Neural progenitor cell (in vitro differentiated cells): ENCODE data around the gene CELF4. TPM values are rescaled to one million over a fixed set of nuclear protein-coding genes. Genes with fewer than 3 reads are reported as not detected.

ENCODE experiments used
- DNase-seq: peaks from one replicate; pipeline ENCODE4 v3.0.0-alpha.2; 2016; ENCODE audit warnings: low spot score
- H2AFZ ChIP-seq: fragments of 200-600 bp; sonication (generic); replicated peaks from 2 replicates; pipeline ENCODE4 v1.6.1; 2016; ENCODE audit warnings: antibody characterized with exemption
- H3F3A ChIP-seq: fragments of 200-600 bp; sonication (generic); 2 replicates; pipeline ENCODE4 v1.6.1; 2016; ENCODE audit warnings: antibody characterized with exemption, low read depth
- H3K27ac ChIP-seq: fragments of 200-600 bp; sonication (generic); 2 replicates; pipeline ENCODE4 v1.5.1; 2016; ENCODE audit warnings: mild to moderate bottlenecking
- H3K27me3 ChIP-seq: fragments of 200-600 bp; sonication (generic); 2 replicates; pipeline ENCODE4 v1.6.1; 2016; ENCODE audit warnings: mild to moderate bottlenecking, moderate library complexity
- H3K36me3 ChIP-seq: fragments of 200-600 bp; sonication (generic); 2 replicates; pipeline ENCODE4 v1.5.1; 2016
- H3K4me1 ChIP-seq: fragments of 200-600 bp; sonication (generic); 2 replicates; pipeline ENCODE4 v1.6.1; 2016; ENCODE audit warnings: mixed run types
- H3K4me2 ChIP-seq: fragments of 200-600 bp; sonication (generic); 2 replicates; pipeline ENCODE4 v1.6.1; 2016
- H3K4me3 ChIP-seq: fragments of 200-600 bp; sonication (generic); 2 replicates; pipeline ENCODE4 v1.5.1; 2016
- H3K79me2 ChIP-seq: fragments of 200-600 bp; sonication (generic); 2 replicates; pipeline ENCODE4 v1.6.1; 2016; ENCODE audit warnings: low read depth
- H3K9ac ChIP-seq: fragments of 200-600 bp; sonication (generic); 2 replicates; pipeline ENCODE4 v1.6.1; 2016
- H3K9me3 ChIP-seq: fragments of 200-600 bp; sonication (generic); 2 replicates; pipeline ENCODE4 v1.5.1; 2016; ENCODE audit warnings: low read depth
- H4K20me1 ChIP-seq: fragments of 200-600 bp; sonication (generic); 2 replicates; pipeline ENCODE4 v1.6.1; 2016; ENCODE audit warnings: low read depth
- H3K27ac Mint-ChIP-seq: 3 replicates; pipeline ENCODE4 v1.8.0; 2021; ENCODE audit warnings: mixed read lengths
- H3K27me3 Mint-ChIP-seq: 2 replicates; pipeline ENCODE4 v1.8.0; 2022; ENCODE audit warnings: low read depth, mild to moderate bottlenecking, inconsistent platforms, moderate library complexity, mixed read lengths; ENCODE audit not compliant: insufficient read depth
- H3K36me3 Mint-ChIP-seq: 3 replicates; pipeline ENCODE4 v1.8.0; 2021; ENCODE audit warnings: mixed read lengths
- H3K4me1 Mint-ChIP-seq: 3 replicates; pipeline ENCODE4 v1.8.0; 2021; ENCODE audit warnings: mixed read lengths
- H3K4me3 Mint-ChIP-seq: 3 replicates; pipeline ENCODE4 v1.8.0; 2021; ENCODE audit warnings: mild to moderate bottlenecking, moderate library complexity, mixed read lengths
- H3K9me3 Mint-ChIP-seq: 3 replicates; pipeline ENCODE4 v1.8.0; 2020; ENCODE audit warnings: mixed read lengths
- CTCF ChIP-seq: fragments of 200-600 bp; sonication (generic); IDR thresholded peaks from 2 replicates; pipeline ENCODE4 v1.5.1; 2017; ENCODE audit warnings: antibody characterized with exemption, mild to moderate bottlenecking
- EZH2 ChIP-seq: fragments of 200-600 bp; sonication (generic); IDR thresholded peaks from 2 replicates; pipeline ENCODE4 v1.6.1; 2017; ENCODE audit warnings: antibody characterized with exemption, mild to moderate bottlenecking, moderate library complexity
- EZH2phosphoT487 ChIP-seq: fragments of 200-600 bp; sonication (generic); IDR thresholded peaks from 2 replicates; pipeline ENCODE4 v1.6.1; 2017; ENCODE audit warnings: antibody characterized with exemption
- total RNA-seq: library from RNA; depleted of rRNA; stranded (reverse); fragments of >200 nt; gene quantifications from 2 replicates; pipeline ENCODE4 v1.2.3, GENCODE V29; 2015; ENCODE audit warnings: low replicate concordance

Gene CELF4
- total RNA-seq, 1 donor from 2014 or later, result 1.8 TPM

- no peaks in the 10 kb centered on the region for H3F3A ChIP-seq
- no peaks in the 10 kb centered on the region for H4K20me1 ChIP-seq
- no peak overlapping the region for H3K4me3 ChIP-seq
- peaks cover 10% of the 10 kb centered on the region for H3K27me3 Mint-ChIP-seq
- no peaks in the 10 kb centered on the region for H3K36me3 ChIP-seq
- H3K79me2 ChIP-seq, result no peaks in the 10 kb centered on the region
- no peaks in the 10 kb centered on the region for H3K27me3 ChIP-seq
- H2AFZ ChIP-seq, result no peak overlapping the region
- no peak overlapping the region for H3K4me2 ChIP-seq
- peaks cover 4% of the 10 kb centered on the region for H3K4me1 Mint-ChIP-seq
- no peak overlapping the region for H3K9ac ChIP-seq
- peaks cover 9% of the 10 kb centered on the region for H3K4me1 ChIP-seq
- H3K9me3 ChIP-seq, result no peaks in the 10 kb centered on the region
- H3K27ac ChIP-seq, result no peak overlapping the region
- H3K27ac Mint-ChIP-seq, result no peak overlapping the region
- H3K36me3 Mint-ChIP-seq, result no peaks in the 10 kb centered on the region
- TF ChIP-seq EZH2phosphoT487, result no peak
- no peak for TF ChIP-seq CTCF
- no peak for TF ChIP-seq EZH2
- no peak overlapping the region for H3K4me3 Mint-ChIP-seq
- H3K9me3 Mint-ChIP-seq, result no peaks in the 10 kb centered on the region
- DNase-seq, result no peak
Measured at GRCh38 chr18:37287601-37288000, 278.0 kb downstream of the CELF4 start.

- H3K9ac ChIP-seq, result no peak overlapping the region
- Mint-ChIP-seq H3K9me3 (no peaks in the 10 kb centered on the region), H3K4me1 (peaks cover 4% of the 10 kb centered on the region), H3K27me3 (peaks cover 10% of the 10 kb centered on the region), H3K27ac (no peak overlapping the region), H3K4me3 (no peak overlapping the region), H3K36me3 (no peaks in the 10 kb centered on the region)
- H3K27ac ChIP-seq, result no peak overlapping the region
- no peaks in the 10 kb centered on the region for H3K9me3 ChIP-seq
- no peaks in the 10 kb centered on the region for H3K79me2 ChIP-seq
- H3K4me3 ChIP-seq, result no peak overlapping the region
- H2AFZ ChIP-seq, result no peak overlapping the region
- no peaks in the 10 kb centered on the region for H4K20me1 ChIP-seq
- no peaks in the 10 kb centered on the region for H3K27me3 ChIP-seq
- no peaks in the 10 kb centered on the region for H3K36me3 ChIP-seq
- no peak overlapping the region for H3K4me2 ChIP-seq
- DNase-seq, result no peak
- H3K4me1 ChIP-seq, result peaks cover 9% of the 10 kb centered on the region
- no peak for TF ChIP-seq CTCF
- TF ChIP-seq EZH2, result no peak
- no peak for TF ChIP-seq EZH2phosphoT487
- no peaks in the 10 kb centered on the region for H3F3A ChIP-seq
Measured at GRCh38 chr18:37286801-37287200, 278.8 kb downstream of the CELF4 start.

GRCh38 chr18:37285825-37286224 is 279.8 kb downstream of the CELF4 start:
- TF ChIP-seq EZH2phosphoT487 (no peak), CTCF (no peak), EZH2 (no peak)
- Histone ChIP-seq H3K27ac (no peak overlapping the region), H3K36me3 (no peaks in the 10 kb centered on the region), H3K4me2 (peak overlapping the region; percentile 18), H3K9ac (no peak overlapping the region), H3F3A (no peaks in the 10 kb centered on the region), H4K20me1 (no peaks in the 10 kb centered on the region), H3K4me3 (no peak overlapping the region), H2AFZ (no peak overlapping the region), H3K9me3 (no peaks in the 10 kb centered on the region), H3K4me1 (peaks cover 9% of the 10 kb centered on the region), H3K27me3 (no peaks in the 10 kb centered on the region), H3K79me2 (no peaks in the 10 kb centered on the region)
- Mint-ChIP-seq H3K9me3 (no peaks in the 10 kb centered on the region), H3K27ac (no peak overlapping the region), H3K4me3 (no peak overlapping the region), H3K36me3 (no peaks in the 10 kb centered on the region), H3K27me3 (peaks cover 10% of the 10 kb centered on the region), H3K4me1 (peaks cover 4% of the 10 kb centered on the region)
- no peak for DNase-seq

GRCh38 chr18:37284260-37284659 is 281.3 kb downstream of the CELF4 start:
- H3K79me2 ChIP-seq, result no peaks in the 10 kb centered on the region
- H3K9ac ChIP-seq, result no peak overlapping the region
- H3K4me3 ChIP-seq, result no peak overlapping the region
- no peak for TF ChIP-seq EZH2phosphoT487
- peaks cover 9% of the 10 kb centered on the region for H3K4me1 ChIP-seq
- DNase-seq, result no peak
- peaks cover 7% of the 10 kb centered on the region for H3K27me3 Mint-ChIP-seq
- H3K9me3 ChIP-seq, result no peaks in the 10 kb centered on the region
- no peaks in the 10 kb centered on the region for H3K36me3 Mint-ChIP-seq
- H3K4me3 Mint-ChIP-seq, result no peak overlapping the region
- no peaks in the 10 kb centered on the region for H3K9me3 Mint-ChIP-seq
- no peak overlapping the region for H3K4me2 ChIP-seq
- no peaks in the 10 kb centered on the region for H3K27me3 ChIP-seq
- H3K4me1 Mint-ChIP-seq, result peaks cover 4% of the 10 kb centered on the region
- no peaks in the 10 kb centered on the region for H3F3A ChIP-seq
- no peaks in the 10 kb centered on the region for H4K20me1 ChIP-seq
- no peak overlapping the region for H2AFZ ChIP-seq
- no peak overlapping the region for H3K27ac Mint-ChIP-seq
- no peak overlapping the region for H3K27ac ChIP-seq
- no peaks in the 10 kb centered on the region for H3K36me3 ChIP-seq
